GM23338 (cell line): Measurements from ENCODE around the gene RBM44. TPM values are rescaled to one million over a fixed set of nuclear protein-coding genes. Genes with fewer than 3 reads are reported as not detected.

ENCODE experiments used
- ATAC-seq: fragments of 200-7000 bp; cut with Tn5 transposase; 3 replicates; pipeline ENCODE4 v1.9.1; 2020
- DNase-seq: peaks from one replicate; pipeline ENCODE4 v3.0.0-alpha.2; 2015; ENCODE audit warnings: low spot score
- H2AFZ ChIP-seq: fragments of 200-600 bp; sonication (generic); 2 replicates; pipeline ENCODE4 v1.8.0; 2016; ENCODE audit warnings: antibody characterized with exemption, mild to moderate bottlenecking, moderate library complexity
- H3F3A ChIP-seq: fragments of 200-600 bp; sonication (generic); replicated peaks from 2 replicates; pipeline ENCODE4 v1.8.0; 2017; ENCODE audit warnings: antibody characterized with exemption, mixed run types, low read depth
- H3K27ac ChIP-seq: fragments of 200-600 bp; sonication (generic); 2 replicates; pipeline ENCODE4 v1.6.1; 2016; ENCODE audit warnings: low read depth
- H3K27me3 ChIP-seq: fragments of 200-600 bp; sonication (generic); 2 replicates; pipeline ENCODE4 v1.8.0; 2016; ENCODE audit warnings: mild to moderate bottlenecking, mixed run types, moderate library complexity; ENCODE audit not compliant: insufficient read depth
- H3K36me3 ChIP-seq: fragments of 200-600 bp; sonication (generic); 2 replicates; pipeline ENCODE4 v1.8.0; 2016; ENCODE audit warnings: mild to moderate bottlenecking; ENCODE audit not compliant: insufficient read depth
- H3K4me1 ChIP-seq: fragments of 200-600 bp; sonication (generic); 2 replicates; pipeline ENCODE4 v1.8.0; 2016; ENCODE audit warnings: mild to moderate bottlenecking, moderate library complexity; ENCODE audit not compliant: insufficient read depth
- H3K4me2 ChIP-seq: fragments of 200-600 bp; sonication (generic); 2 replicates; pipeline ENCODE4 v1.7.1; 2017; ENCODE audit warnings: mixed run types
- H3K4me3 ChIP-seq: fragments of 200-600 bp; sonication (generic); 2 replicates; pipeline ENCODE4 v1.6.1; 2016; ENCODE audit warnings: mixed run types
- H3K79me2 ChIP-seq: fragments of 200-600 bp; sonication (generic); replicated peaks from 2 replicates; pipeline ENCODE4 v1.8.0; 2017; ENCODE audit warnings: mild to moderate bottlenecking; ENCODE audit not compliant: insufficient read depth
- H3K9me2 ChIP-seq: fragments of 200-600 bp; sonication (generic); 2 replicates; pipeline ENCODE4 v1.8.0; 2017; ENCODE audit not compliant: insufficient read depth
- H4K20me1 ChIP-seq: fragments of 200-600 bp; sonication (generic); replicated peaks from 2 replicates; pipeline ENCODE4 v1.8.0; 2017; ENCODE audit warnings: mild to moderate bottlenecking; ENCODE audit not compliant: insufficient read depth
- H3K27ac Mint-ChIP-seq: 2 replicates; pipeline ENCODE4 v1.8.0; 2020; ENCODE audit warnings: inconsistent platforms, mild to moderate bottlenecking, moderate library complexity, mixed read lengths
- H3K27me3 Mint-ChIP-seq: 3 replicates; pipeline ENCODE4 v1.8.0; 2022; ENCODE audit warnings: low read depth, mild to moderate bottlenecking, moderate library complexity, mixed read lengths, inconsistent platforms; ENCODE audit not compliant: insufficient read depth, poor library complexity
- H3K36me3 Mint-ChIP-seq: 3 replicates; pipeline ENCODE4 v1.8.0; 2021; ENCODE audit warnings: low read depth, mild to moderate bottlenecking, inconsistent platforms, moderate library complexity, mixed read lengths
- H3K4me1 Mint-ChIP-seq: 3 replicates; pipeline ENCODE4 v1.8.0; 2020; ENCODE audit warnings: mild to moderate bottlenecking, inconsistent platforms, mixed read lengths
- H3K4me3 Mint-ChIP-seq: 3 replicates; pipeline ENCODE4 v1.8.0; 2021; ENCODE audit warnings: moderate library complexity, mild to moderate bottlenecking, inconsistent platforms, mixed read lengths
- H3K9me3 Mint-ChIP-seq: 3 replicates; pipeline ENCODE4 v1.8.0; 2020; ENCODE audit warnings: moderate library complexity, mild to moderate bottlenecking, inconsistent platforms, mixed read lengths
- CREB1 ChIP-seq: fragments of 250-450 bp; sonication (Bioruptor Pico); IDR thresholded peaks from 2 replicates; pipeline ENCODE4 v1.5.0; 2020; ENCODE audit warnings: low read depth, mild to moderate bottlenecking, moderate library complexity
- EZH2 ChIP-seq: fragments of 200-600 bp; sonication (generic); IDR thresholded peaks from one replicate; pipeline ENCODE4 v1.8.0; 2017; ENCODE audit warnings: antibody characterized with exemption, mild to moderate bottlenecking, low read depth; ENCODE audit not compliant: unreplicated experiment
- EZH2phosphoT487 ChIP-seq: fragments of 200-600 bp; sonication (generic); IDR thresholded peaks from one replicate; pipeline ENCODE4 v1.8.1; 2018; ENCODE audit warnings: antibody characterized with exemption; ENCODE audit not compliant: unreplicated experiment
- JUNB ChIP-seq: IDR thresholded peaks from one replicate; pipeline ENCODE4 v1.6.1; 2016; ENCODE audit warnings: antibody characterized with exemption; ENCODE audit not compliant: unreplicated experiment
- NANOG ChIP-seq: IDR thresholded peaks from 2 replicates; pipeline ENCODE4 v1.6.1; 2016; ENCODE audit warnings: antibody characterized with exemption, borderline replicate concordance
- POLR2AphosphoS5 ChIP-seq: IDR thresholded peaks from 2 replicates; pipeline ENCODE4 v1.6.1; 2016; ENCODE audit warnings: antibody characterized with exemption, low read depth
- STAT1 ChIP-seq: IDR thresholded peaks from one replicate; pipeline ENCODE4 v1.6.1; 2016; ENCODE audit warnings: antibody characterized with exemption; ENCODE audit not compliant: unreplicated experiment
- ZNF114 ChIP-seq: fragments of 250-450 bp; sonication (Bioruptor Pico); IDR thresholded peaks from 2 replicates; pipeline ENCODE4 v1.5.0; 2020; ENCODE audit warnings: mild to moderate bottlenecking, moderate library complexity
- ZNF331 ChIP-seq: fragments of 250-450 bp; sonication (Bioruptor Pico); IDR thresholded peaks from 2 replicates; pipeline ENCODE4 v1.5.0; 2020; ENCODE audit warnings: low read depth, mild to moderate bottlenecking, moderate library complexity
- polyA plus RNA-seq: library from polyadenylated mRNA; unstranded; fragments of >200 nt; fragmentation: Nextera tagmentation; extraction: Ambion mirVana; gene quantifications from 2 replicates; pipeline ENCODE4 v1.2.1, GENCODE V29; 2016
- total RNA-seq: library from RNA; depleted of rRNA; stranded (reverse); fragments of >200 nt; shearing (Covaris generic); gene quantifications from 2 replicates; pipeline ENCODE4 v1.2.3, GENCODE V29; 2014
- TF ChIP-seq, protein P1 (sequence below), 2 experiments: fragments of 200-600 bp in 1 of 2; sonication (generic) in 1 of 2; conservative IDR thresholded peaks; 2 replicates each; pipeline versions ENCODE4 v1.5.1 to v1.6.1; 2016 to 2017; ENCODE audit warnings: antibody characterized with exemption in 2 of 2, low read depth in 2 of 2, mild to moderate bottlenecking in 2 of 2, moderate library complexity in 1 of 2
- TF ChIP-seq, protein P2 (sequence below): IDR thresholded peaks from 2 replicates; pipeline ENCODE4 v1.6.1; 2016; ENCODE audit warnings: antibody characterized with exemption
- TF ChIP-seq, protein P3 (sequence below): IDR thresholded peaks from one replicate; pipeline ENCODE4 v1.6.1; 2018; ENCODE audit warnings: antibody characterized with exemption; ENCODE audit not compliant: unreplicated experiment
- TF ChIP-seq, protein P4 (sequence below): fragments of 250-450 bp; sonication (Bioruptor Pico); IDR thresholded peaks from 2 replicates; pipeline ENCODE4 v1.5.0; 2020; ENCODE audit warnings: mild to moderate bottlenecking, moderate library complexity

Gene RBM44
- total and polyA plus RNA-seq, 2 experiments from 2014 or later: 0.29 to 0.87 TPM

DNA sequence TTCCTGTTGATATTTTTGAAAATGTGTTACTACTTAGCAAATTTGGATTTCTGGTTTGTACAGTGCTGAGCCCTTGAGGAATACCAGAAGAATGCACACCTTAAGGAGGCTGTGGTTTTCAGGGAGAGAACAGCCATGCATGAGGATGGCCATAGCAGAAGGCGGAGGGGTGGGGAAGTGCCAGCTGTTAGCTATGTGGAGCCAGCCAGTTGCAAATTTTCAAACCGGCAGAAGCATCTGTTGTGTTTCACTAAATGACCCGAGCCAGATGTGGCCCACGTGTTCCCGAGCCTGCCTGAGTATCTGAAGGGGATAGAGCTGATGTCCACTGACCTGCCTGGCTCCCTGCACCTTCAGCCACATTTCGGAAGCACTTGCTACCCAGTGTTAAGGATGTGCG is 16.4 kb upstream of the RBM44 start:
- no peaks in the 10 kb centered on the region for H3K4me1 Mint-ChIP-seq
- Histone ChIP-seq H2AFZ (no peak overlapping the region), H3K36me3 (peaks cover 13% of the 10 kb centered on the region), H3K27ac (no peak overlapping the region), H3K4me2 (no peak overlapping the region), H3F3A (no peaks in the 10 kb centered on the region), H3K79me2 (no peaks in the 10 kb centered on the region), H4K20me1 (no peaks in the 10 kb centered on the region; the same call in 1 of the 2 replicates), H3K27me3 (no peaks in the 10 kb centered on the region), H3K9me2 (peaks cover 4% of the 10 kb centered on the region; the same call in 1 of the 2 replicates), H3K4me3 (no peak overlapping the region), H3K4me1 (no peaks in the 10 kb centered on the region)
- peaks cover 2% of the 10 kb centered on the region for H3K27me3 Mint-ChIP-seq
- peaks cover 28% of the 10 kb centered on the region for H3K9me3 Mint-ChIP-seq
- no peak for ATAC-seq
- DNase-seq: no peak
- TF ChIP-seq, protein P1, sequence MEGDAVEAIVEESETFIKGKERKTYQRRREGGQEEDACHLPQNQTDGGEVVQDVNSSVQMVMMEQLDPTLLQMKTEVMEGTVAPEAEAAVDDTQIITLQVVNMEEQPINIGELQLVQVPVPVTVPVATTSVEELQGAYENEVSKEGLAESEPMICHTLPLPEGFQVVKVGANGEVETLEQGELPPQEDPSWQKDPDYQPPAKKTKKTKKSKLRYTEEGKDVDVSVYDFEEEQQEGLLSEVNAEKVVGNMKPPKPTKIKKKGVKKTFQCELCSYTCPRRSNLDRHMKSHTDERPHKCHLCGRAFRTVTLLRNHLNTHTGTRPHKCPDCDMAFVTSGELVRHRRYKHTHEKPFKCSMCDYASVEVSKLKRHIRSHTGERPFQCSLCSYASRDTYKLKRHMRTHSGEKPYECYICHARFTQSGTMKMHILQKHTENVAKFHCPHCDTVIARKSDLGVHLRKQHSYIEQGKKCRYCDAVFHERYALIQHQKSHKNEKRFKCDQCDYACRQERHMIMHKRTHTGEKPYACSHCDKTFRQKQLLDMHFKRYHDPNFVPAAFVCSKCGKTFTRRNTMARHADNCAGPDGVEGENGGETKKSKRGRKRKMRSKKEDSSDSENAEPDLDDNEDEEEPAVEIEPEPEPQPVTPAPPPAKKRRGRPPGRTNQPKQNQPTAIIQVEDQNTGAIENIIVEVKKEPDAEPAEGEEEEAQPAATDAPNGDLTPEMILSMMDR (conservative IDR thresholded peaks at IDR 0.05; ENCODE audit: low read depth in 2 of 2): no peak
- TF ChIP-seq, protein P2, sequence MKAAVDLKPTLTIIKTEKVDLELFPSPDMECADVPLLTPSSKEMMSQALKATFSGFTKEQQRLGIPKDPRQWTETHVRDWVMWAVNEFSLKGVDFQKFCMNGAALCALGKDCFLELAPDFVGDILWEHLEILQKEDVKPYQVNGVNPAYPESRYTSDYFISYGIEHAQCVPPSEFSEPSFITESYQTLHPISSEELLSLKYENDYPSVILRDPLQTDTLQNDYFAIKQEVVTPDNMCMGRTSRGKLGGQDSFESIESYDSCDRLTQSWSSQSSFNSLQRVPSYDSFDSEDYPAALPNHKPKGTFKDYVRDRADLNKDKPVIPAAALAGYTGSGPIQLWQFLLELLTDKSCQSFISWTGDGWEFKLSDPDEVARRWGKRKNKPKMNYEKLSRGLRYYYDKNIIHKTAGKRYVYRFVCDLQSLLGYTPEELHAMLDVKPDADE: no peak
- TF ChIP-seq POLR2AphosphoS5: no peak
- no peak for TF ChIP-seq STAT1
- TF ChIP-seq ZNF114 (CRISPR knock-in tag): no peak
- no peak for TF ChIP-seq CREB1 (CRISPR knock-in tag)
- TF ChIP-seq, protein P3, sequence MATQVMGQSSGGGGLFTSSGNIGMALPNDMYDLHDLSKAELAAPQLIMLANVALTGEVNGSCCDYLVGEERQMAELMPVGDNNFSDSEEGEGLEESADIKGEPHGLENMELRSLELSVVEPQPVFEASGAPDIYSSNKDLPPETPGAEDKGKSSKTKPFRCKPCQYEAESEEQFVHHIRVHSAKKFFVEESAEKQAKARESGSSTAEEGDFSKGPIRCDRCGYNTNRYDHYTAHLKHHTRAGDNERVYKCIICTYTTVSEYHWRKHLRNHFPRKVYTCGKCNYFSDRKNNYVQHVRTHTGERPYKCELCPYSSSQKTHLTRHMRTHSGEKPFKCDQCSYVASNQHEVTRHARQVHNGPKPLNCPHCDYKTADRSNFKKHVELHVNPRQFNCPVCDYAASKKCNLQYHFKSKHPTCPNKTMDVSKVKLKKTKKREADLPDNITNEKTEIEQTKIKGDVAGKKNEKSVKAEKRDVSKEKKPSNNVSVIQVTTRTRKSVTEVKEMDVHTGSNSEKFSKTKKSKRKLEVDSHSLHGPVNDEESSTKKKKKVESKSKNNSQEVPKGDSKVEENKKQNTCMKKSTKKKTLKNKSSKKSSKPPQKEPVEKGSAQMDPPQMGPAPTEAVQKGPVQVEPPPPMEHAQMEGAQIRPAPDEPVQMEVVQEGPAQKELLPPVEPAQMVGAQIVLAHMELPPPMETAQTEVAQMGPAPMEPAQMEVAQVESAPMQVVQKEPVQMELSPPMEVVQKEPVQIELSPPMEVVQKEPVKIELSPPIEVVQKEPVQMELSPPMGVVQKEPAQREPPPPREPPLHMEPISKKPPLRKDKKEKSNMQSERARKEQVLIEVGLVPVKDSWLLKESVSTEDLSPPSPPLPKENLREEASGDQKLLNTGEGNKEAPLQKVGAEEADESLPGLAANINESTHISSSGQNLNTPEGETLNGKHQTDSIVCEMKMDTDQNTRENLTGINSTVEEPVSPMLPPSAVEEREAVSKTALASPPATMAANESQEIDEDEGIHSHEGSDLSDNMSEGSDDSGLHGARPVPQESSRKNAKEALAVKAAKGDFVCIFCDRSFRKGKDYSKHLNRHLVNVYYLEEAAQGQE: no peak
- TF ChIP-seq JUNB: no peak
- no peak for TF ChIP-seq EZH2phosphoT487
- no peak for TF ChIP-seq NANOG
- TF ChIP-seq, protein P4, sequence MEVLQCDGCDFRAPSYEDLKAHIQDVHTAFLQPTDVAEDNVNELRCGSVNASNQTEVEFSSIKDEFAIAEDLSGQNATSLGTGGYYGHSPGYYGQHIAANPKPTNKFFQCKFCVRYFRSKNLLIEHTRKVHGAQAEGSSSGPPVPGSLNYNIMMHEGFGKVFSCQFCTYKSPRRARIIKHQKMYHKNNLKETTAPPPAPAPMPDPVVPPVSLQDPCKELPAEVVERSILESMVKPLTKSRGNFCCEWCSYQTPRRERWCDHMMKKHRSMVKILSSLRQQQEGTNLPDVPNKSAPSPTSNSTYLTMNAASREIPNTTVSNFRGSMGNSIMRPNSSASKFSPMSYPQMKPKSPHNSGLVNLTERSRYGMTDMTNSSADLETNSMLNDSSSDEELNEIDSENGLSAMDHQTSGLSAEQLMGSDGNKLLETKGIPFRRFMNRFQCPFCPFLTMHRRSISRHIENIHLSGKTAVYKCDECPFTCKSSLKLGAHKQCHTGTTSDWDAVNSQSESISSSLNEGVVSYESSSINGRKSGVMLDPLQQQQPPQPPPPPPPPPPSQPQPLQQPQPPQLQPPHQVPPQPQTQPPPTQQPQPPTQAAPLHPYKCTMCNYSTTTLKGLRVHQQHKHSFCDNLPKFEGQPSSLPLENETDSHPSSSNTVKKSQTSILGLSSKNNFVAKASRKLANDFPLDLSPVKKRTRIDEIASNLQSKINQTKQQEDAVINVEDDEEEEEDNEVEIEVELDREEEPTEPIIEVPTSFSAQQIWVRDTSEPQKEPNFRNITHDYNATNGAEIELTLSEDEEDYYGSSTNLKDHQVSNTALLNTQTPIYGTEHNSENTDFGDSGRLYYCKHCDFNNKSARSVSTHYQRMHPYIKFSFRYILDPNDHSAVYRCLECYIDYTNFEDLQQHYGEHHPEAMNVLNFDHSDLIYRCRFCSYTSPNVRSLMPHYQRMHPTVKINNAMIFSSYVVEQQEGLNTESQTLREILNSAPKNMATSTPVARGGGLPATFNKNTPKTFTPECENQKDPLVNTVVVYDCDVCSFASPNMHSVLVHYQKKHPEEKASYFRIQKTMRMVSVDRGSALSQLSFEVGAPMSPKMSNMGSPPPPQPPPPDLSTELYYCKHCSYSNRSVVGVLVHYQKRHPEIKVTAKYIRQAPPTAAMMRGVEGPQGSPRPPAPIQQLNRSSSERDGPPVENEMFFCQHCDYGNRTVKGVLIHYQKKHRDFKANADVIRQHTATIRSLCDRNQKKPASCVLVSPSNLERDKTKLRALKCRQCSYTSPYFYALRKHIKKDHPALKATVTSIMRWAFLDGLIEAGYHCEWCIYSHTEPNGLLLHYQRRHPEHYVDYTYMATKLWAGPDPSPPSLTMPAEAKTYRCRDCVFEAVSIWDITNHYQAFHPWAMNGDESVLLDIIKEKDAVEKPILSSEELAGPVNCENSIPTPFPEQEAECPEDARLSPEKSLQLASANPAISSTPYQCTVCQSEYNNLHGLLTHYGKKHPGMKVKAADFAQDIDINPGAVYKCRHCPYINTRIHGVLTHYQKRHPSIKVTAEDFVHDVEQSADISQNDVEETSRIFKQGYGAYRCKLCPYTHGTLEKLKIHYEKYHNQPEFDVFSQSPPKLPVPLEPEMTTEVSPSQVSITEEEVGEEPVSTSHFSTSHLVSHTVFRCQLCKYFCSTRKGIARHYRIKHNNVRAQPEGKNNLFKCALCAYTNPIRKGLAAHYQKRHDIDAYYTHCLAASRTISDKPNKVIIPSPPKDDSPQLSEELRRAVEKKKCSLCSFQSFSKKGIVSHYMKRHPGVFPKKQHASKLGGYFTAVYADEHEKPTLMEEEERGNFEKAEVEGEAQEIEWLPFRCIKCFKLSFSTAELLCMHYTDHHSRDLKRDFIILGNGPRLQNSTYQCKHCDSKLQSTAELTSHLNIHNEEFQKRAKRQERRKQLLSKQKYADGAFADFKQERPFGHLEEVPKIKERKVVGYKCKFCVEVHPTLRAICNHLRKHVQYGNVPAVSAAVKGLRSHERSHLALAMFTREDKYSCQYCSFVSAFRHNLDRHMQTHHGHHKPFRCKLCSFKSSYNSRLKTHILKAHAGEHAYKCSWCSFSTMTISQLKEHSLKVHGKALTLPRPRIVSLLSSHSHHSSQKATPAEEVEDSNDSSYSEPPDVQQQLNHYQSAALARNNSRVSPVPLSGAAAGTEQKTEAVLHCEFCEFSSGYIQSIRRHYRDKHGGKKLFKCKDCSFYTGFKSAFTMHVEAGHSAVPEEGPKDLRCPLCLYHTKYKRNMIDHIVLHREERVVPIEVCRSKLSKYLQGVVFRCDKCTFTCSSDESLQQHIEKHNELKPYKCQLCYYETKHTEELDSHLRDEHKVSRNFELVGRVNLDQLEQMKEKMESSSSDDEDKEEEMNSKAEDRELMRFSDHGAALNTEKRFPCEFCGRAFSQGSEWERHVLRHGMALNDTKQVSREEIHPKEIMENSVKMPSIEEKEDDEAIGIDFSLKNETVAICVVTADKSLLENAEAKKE (CRISPR knock-in tag): no peak
- TF ChIP-seq EZH2: no peak
- no peak for TF ChIP-seq ZNF331 (CRISPR knock-in tag)
- H3K27ac Mint-ChIP-seq: no peak overlapping the region
- H3K36me3 Mint-ChIP-seq: peaks cover 76% of the 10 kb centered on the region
- no peak overlapping the region for H3K4me3 Mint-ChIP-seq
